ENCODE data around the gene CACNA1S.

- TF ChIP-seq POLR2AphosphoS5 (IDR thresholded peaks at IDR 0.05; ENCODE audit: low read depth, low read length) = no peak
- no peak for TF ChIP-seq SIN3A (conservative IDR thresholded peaks at IDR 0.05 in 1 of 2, IDR thresholded peaks at IDR 0.05 in 1 of 2; ENCODE audit: low read depth in 1 of 2, low read length in 2 of 2)
- TF ChIP-seq CTCF (IDR thresholded peaks at IDR 0.05; ENCODE audit: control extremely low read depth in 1 of 3, insufficient read depth in 1 of 3, low read depth in 1 of 3, low read length in 3 of 3) = no peak
- TF ChIP-seq SRF (IDR thresholded peaks at IDR 0.05; ENCODE audit: low read depth, low read length) = no peak
- TF ChIP-seq HDAC6 (IDR thresholded peaks at IDR 0.05; ENCODE audit: low read depth, low read length) = no peak
- TF ChIP-seq BRCA1 (IDR thresholded peaks at IDR 0.05; ENCODE audit: low read depth, low read length) = no peak
- no peak for TF ChIP-seq EGR1 (IDR thresholded peaks at IDR 0.05; ENCODE audit: borderline replicate concordance, low read depth, low read length)
- TF ChIP-seq POLR2A (IDR thresholded peaks at IDR 0.05; ENCODE audit: control extremely low read depth in 1 of 2, low read depth in 2 of 2, low read length in 2 of 2) = no peak
- no peak for TF ChIP-seq GABPA (IDR thresholded peaks at IDR 0.05; ENCODE audit: borderline replicate concordance, insufficient read depth, low read length)
Observed at GRCh38 chr1:201061049-201061448, 51.2 kb downstream of the CACNA1S start.

Measured in H1 (cell line).